ENCODE results near the gene MCRIP2. TPM values are rescaled to one million over a fixed set of nuclear protein-coding genes. Genes with fewer than 3 reads are reported as not detected.
A peak's percentile ranks its signal among the peaks of the same experiment; 100 is the strongest.

Gene MCRIP2
- total and polyA plus RNA-seq, 2 of the 8 experiments (the other 6 are each of a cell fraction or from before 2014, with no cell fraction given): 45.4 to 75.5 TPM

GRCh38 chr16:674968-675883 lies 33.6 kb downstream of the MCRIP2 start, which contains the start of gene RHBDL1:
RHBDL1 (plus strand) TSS chr16:675671; CDS start chr16:675791, 120 bp downstream.
- peaks cover 5 to 25% of the 10 kb centered on the region in 2 experiments for H4K20me1 ChIP-seq (replicated peaks in 1 of 2; ENCODE audit: control insufficient read depth in 1 of 2, insufficient read depth in 2 of 2, low read length in 2 of 2)
- H3K4me3 ChIP-seq (ENCODE audit: extremely low read depth in 1 of 4, insufficient read depth in 2 of 4, low read depth in 3 of 4, low read length in 4 of 4): peak within 1 kb of the TSS; percentile 39 to 74 (median 54)
- H2AK5ac ChIP-seq (ENCODE audit: low read depth, low read length): peak within 1 kb of the TSS; percentile 75; the same call in 1 of the 2 replicates
- peak; percentile 17; the same call in 1 of the 2 replicates for TF ChIP-seq POLR2AphosphoS5 (IDR thresholded peaks at IDR 0.05; ENCODE audit: low read depth, low read length)
- TF ChIP-seq SIN3A (conservative IDR thresholded peaks at IDR 0.05 in 1 of 2, IDR thresholded peaks at IDR 0.05 in 1 of 2; ENCODE audit: low read depth in 1 of 2, low read length in 2 of 2): peak in 1 of 2 experiments; percentile 66; a peak in 1 of 4 replicates
- peak in 1 of 2 experiments; percentile 12; a peak in 1 of 4 replicates for TF ChIP-seq HDAC2 (IDR thresholded peaks at IDR 0.05; ENCODE audit: borderline replicate concordance in 1 of 2, low read depth in 2 of 2, low read length in 2 of 2)
- TF ChIP-seq ASH2L (IDR thresholded peaks at IDR 0.05; ENCODE audit: low read length): peak; percentile 36
- no peak for TF ChIP-seq BRCA1 (IDR thresholded peaks at IDR 0.05; ENCODE audit: low read depth, low read length)
- 0 out of 2 replicates have a peak, but pooled peaks have one; percentile 24 for TF ChIP-seq KDM1A (IDR thresholded peaks at IDR 0.05; ENCODE audit: borderline replicate concordance, low read length)
- FAIRE-seq (no peak), DNase-seq (ENCODE audit: low read depth in 1 of 2, low spot score in 2 of 2) (peak; percentile 68 to 80)
- peak within 1 kb of the TSS; percentile 96; the same call in 1 of the 2 replicates for H2BK12ac ChIP-seq (ENCODE audit: low read depth, low read length)
- peak within 1 kb of the TSS; percentile 61; the same call in 1 of the 2 replicates for H2BK20ac ChIP-seq (ENCODE audit: low read length)
- no peaks in the 10 kb centered on the region for H3K9me3 ChIP-seq (ENCODE audit: insufficient read depth in 2 of 2, low read depth in 1 of 2, low read length in 1 of 2)
- no peak within 1 kb of the TSS for H2AFZ ChIP-seq (ENCODE audit: low read length)
- H2BK120ac ChIP-seq (replicated peaks; ENCODE audit: low read depth, low read length): no peak within 1 kb of the TSS
- H3K18ac ChIP-seq (ENCODE audit: extremely low read depth, low read length): peak within 1 kb of the TSS; percentile 60
- H3K36me3 ChIP-seq (ENCODE audit: control insufficient read depth in 2 of 4, insufficient read depth in 4 of 4, low read length in 3 of 4): peaks cover 10 to 35% (median 27%) of the 10 kb centered on the region in 4 experiments; a peak in 7 of 8 replicates
- ChIA-PET POLR2A (ENCODE audit: partially characterized antibody) (interaction anchor here (1.2 to 13.3 kb wide), 20 partner anchors 9 to 128 kb away, joined by 3 to 214 read pairs (median 6); partner anchors contain the start of genes ANTKMT, CCDC78, JMJD8 and METRN), CTCF (ENCODE audit: partially characterized antibody) (interaction anchor here (0.7 to 12.0 kb wide), 10 partner anchors 8 to 93 kb away, joined by 3 to 75 read pairs (median 4); partner anchors contain the start of genes RHOT2 and WDR24)
- H3K4ac ChIP-seq (replicated peaks; ENCODE audit: insufficient read length, low read depth, low read length): peak within 1 kb of the TSS; percentile 69
- H3K9ac ChIP-seq (replicated peaks in 1 of 4; ENCODE audit: extremely low read depth in 1 of 4, low read depth in 3 of 4, low read length in 3 of 4): peak within 1 kb of the TSS in 1 of 4 experiments; percentile 20; a peak in 1 of 7 replicates
- no peak within 1 kb of the TSS for H3K14ac ChIP-seq (ENCODE audit: insufficient read length)
- H2BK5ac ChIP-seq (ENCODE audit: low read depth, low read length): peak within 1 kb of the TSS; percentile 56; the same call in 1 of the 2 replicates
- H3K79me2 ChIP-seq (ENCODE audit: control insufficient read depth in 1 of 2, insufficient read depth in 2 of 2, low read length in 2 of 2): no peaks in the 10 kb centered on the region
- H3K23me2 ChIP-seq (ENCODE audit: low read depth, low read length): peaks cover 9% of the 10 kb centered on the region
- H3K56ac ChIP-seq (replicated peaks; ENCODE audit: insufficient read length, low read depth, low read length): peak within 1 kb of the TSS; percentile 9
- H4K91ac ChIP-seq (replicated peaks; ENCODE audit: insufficient read length, low read length): peak within 1 kb of the TSS; percentile 52
- H3K27me3 ChIP-seq (replicated peaks in 1 of 4; ENCODE audit: control insufficient read depth in 3 of 4, extremely low read depth in 1 of 4, insufficient read depth in 3 of 4, low read length in 3 of 4): peaks cover 0 to 2% (median 0%) of the 10 kb centered on the region in 4 experiments; a peak in 2 of 7 replicates
- peak within 1 kb of the TSS; percentile 79 to 99 for H3K4me2 ChIP-seq (ENCODE audit: insufficient read depth in 1 of 2, low read depth in 2 of 2, low read length in 2 of 2)
- 8% methylated on average over 39 of the region's 73 CpGs; no CpG with 5 or more reads in 1 of the 2 experiments for WGBS, 2 experiments (ENCODE audit: extremely low coverage in 1 of 2, insufficient coverage in 1 of 2, insufficient read length in 1 of 2, insufficient replicate concordance in 2 of 2, low coverage in 1 of 2, low lambda C conversion rate in 2 of 2, missing lambda C conversion rate in 1 of 2)
- H4K8ac ChIP-seq (ENCODE audit: extremely low read depth, insufficient read depth, low read length): no peak within 1 kb of the TSS
- H4K5ac ChIP-seq (ENCODE audit: insufficient read length, low read depth, low read length): no peak within 1 kb of the TSS
- no peaks in the 10 kb centered on the region for H3K79me1 ChIP-seq (ENCODE audit: low read depth, low read length)
- peaks cover 0 to 30% (median 23%) of the 10 kb centered on the region in 4 experiments; a peak in 6 of 7 replicates for H3K4me1 ChIP-seq (replicated peaks in 1 of 4; ENCODE audit: control insufficient read depth in 3 of 4, insufficient read depth in 4 of 4, low read length in 3 of 4)
- H2BK15ac ChIP-seq (ENCODE audit: low read length): peak within 1 kb of the TSS; percentile 92; the same call in 1 of the 2 replicates
- no peak within 1 kb of the TSS for H3K27ac ChIP-seq (ENCODE audit: low read depth, low read length)
- no peak within 1 kb of the TSS for H3K23ac ChIP-seq (ENCODE audit: insufficient read length)

All from H1 (cell line).